ENCODE data around the gene LINGO1. TPM values are rescaled to one million over a fixed set of nuclear protein-coding genes. Genes with fewer than 3 reads are reported as not detected.

LINGO1 gene
- total and polyA plus RNA-seq, 9 donors, result 0.36 to 4.5 (median 1.3) TPM

- H3K9me3 ChIP-seq, result no peaks in the 10 kb centered on the region
- TF ChIP-seq POLR2A (IDR thresholded peaks at IDR 0.05) (no peak), EP300 (IDR thresholded peaks at IDR 0.05) (no peak), CTCF (IDR thresholded peaks at IDR 0.05) (no peak)
- intact Hi-C loops (cut with DNase I), result no loop called here
- 47 to 57% (median 49%) methylated on average over 3 of the region's 3 CpGs for WGBS, 3 donors
- DNase-seq, result no peak
- H3K27ac ChIP-seq, result no peak overlapping the region
- no peaks in the 10 kb centered on the region for H3K27me3 ChIP-seq
- no peak overlapping the region for H3K4me3 ChIP-seq
- peaks cover 6% of the 10 kb centered on the region for H3K4me1 ChIP-seq (ENCODE audit: insufficient read depth)
- H3K36me3 ChIP-seq, result no peaks in the 10 kb centered on the region
Measured at GRCh38 chr15:77564341-77564740, 68.4 kb downstream of the LINGO1 start.

GRCh38 chr15:77563623-77564156 lies 69.0 kb downstream of the LINGO1 start:
- TF ChIP-seq CTCF (IDR thresholded peaks at IDR 0.05), result no peak
- no peak for TF ChIP-seq EP300 (IDR thresholded peaks at IDR 0.05)
- no peak for TF ChIP-seq POLR2A (IDR thresholded peaks at IDR 0.05)
- Histone ChIP-seq H3K27me3 (no peaks in the 10 kb centered on the region), H3K4me3 (no peak overlapping the region), H3K4me1 (ENCODE audit: insufficient read depth) (peaks cover 6% of the 10 kb centered on the region), H3K36me3 (no peaks in the 10 kb centered on the region), H3K27ac (no peak overlapping the region), H3K9me3 (no peaks in the 10 kb centered on the region)
- DNase-seq, result no peak
- intact Hi-C loops (cut with DNase I), result no loop called here
- 17 to 27% (median 22%) methylated on average over 6 of the region's 6 CpGs for WGBS, 3 donors

Other genes with a start within 250 kb of the LINGO1 start
- 10 to 100 TPM; 17.2 to 48.4 (median 44.3) TPM for gene PEAK1, start 212.8 kb downstream of the LINGO1 start, total RNA-seq
- 10 to 100 TPM in 1 of 2 donors, 1 to 10 TPM in 1; 6.6 to 38.4 TPM for gene PEAK1, start 212.8 kb downstream of the LINGO1 start, polyA plus RNA-seq
- gene HMG20A, start 212.0 kb downstream of the LINGO1 start, total RNA-seq, result 10 to 100 TPM; 29.0 to 46.7 (median 34.9) TPM
- gene HMG20A, start 212.0 kb downstream of the LINGO1 start, polyA plus RNA-seq, result 10 to 100 TPM; 18.2 to 53.4 TPM

All from ovary (tissue), 9 donors.